NCI-H1105 (cell line): ENCODE data around the gene CEMIP.

Experiments
- DNase-seq: peaks from one replicate; lab custom pipeline; 2025; lab: John Stamatoyannopoulos, UW

Gene CEMIP

GRCh38 chr15:80778964-80779657 lies at the start of gene CEMIP:
Gene CEMIP, plus strand, starts transcription at chr15:80779370. Its CDS starts 94,510 bp downstream, at chr15:80873880.
- peak; percentile 49 for DNase-seq

GRCh38 chr15:80730387-80730786 lies 48.8 kb upstream of the CEMIP start:
- DNase-seq: no peak

DNA sequence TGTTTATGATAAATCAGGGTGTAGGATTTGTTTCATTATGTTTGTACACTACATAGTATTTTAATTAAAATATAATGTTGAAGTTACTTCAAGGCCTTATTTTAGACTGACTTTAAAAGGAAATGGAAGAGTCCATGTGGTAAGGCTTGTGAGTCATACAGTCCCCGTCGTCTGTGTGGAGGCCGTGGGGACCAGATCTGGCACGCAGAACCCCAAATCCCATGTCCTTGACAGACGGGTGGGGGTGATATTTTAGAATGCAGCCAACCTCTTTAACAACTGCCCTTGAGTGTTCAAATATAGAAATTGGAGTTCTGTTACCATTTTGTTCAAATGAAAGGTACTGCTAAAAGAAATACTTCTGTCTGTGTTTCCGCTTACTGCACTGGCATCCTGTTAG lies 48.2 kb upstream of the CEMIP start:
- DNase-seq: no peak

- DNase-seq: no peak
Measured at GRCh38 chr15:80732167-80732566, 47.0 kb upstream of the CEMIP start.

- no peak for DNase-seq
Measured at GRCh38 chr15:80732818-80733217, 46.4 kb upstream of the CEMIP start.

DNA sequence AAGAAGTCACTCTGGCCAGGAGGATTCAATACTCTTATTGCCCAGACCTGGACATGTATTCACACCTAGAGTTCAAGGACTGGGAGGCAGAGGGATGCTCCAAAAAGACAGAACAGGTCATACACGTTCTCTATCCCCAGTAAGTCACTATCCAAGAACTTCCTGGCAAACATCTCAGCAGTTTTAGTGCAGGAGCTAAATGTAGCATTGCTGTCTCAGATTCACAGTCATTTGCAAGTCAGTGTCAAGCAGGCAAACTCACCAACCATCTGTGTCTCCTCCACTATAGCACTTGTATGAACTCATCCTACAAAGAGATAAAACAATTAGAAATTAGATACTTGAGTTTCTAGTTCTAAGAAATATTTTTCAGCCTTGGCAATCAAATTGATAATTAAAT lies 45.7 kb upstream of the CEMIP start:
- no peak for DNase-seq

DNA sequence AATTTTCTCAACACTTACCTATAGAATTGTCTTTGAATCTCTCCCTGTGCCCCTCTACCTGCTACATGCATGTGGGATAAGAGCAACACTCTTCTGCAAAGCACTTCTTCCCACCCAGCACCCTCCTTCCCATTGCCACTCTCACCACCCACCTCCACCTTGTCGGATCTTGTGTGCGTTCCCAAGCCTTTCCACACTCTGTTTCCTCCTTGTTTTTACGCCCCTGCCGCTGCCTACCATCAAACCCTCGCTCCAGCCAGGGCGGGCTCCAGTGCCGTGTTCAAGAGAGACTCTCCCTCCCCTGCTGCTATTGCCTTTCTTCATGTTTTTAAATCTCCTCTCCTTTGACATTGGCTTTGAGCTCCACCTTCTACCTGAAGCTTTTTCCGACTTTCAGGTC lies 43.8 kb upstream of the CEMIP start:
- DNase-seq: no peak

DNA sequence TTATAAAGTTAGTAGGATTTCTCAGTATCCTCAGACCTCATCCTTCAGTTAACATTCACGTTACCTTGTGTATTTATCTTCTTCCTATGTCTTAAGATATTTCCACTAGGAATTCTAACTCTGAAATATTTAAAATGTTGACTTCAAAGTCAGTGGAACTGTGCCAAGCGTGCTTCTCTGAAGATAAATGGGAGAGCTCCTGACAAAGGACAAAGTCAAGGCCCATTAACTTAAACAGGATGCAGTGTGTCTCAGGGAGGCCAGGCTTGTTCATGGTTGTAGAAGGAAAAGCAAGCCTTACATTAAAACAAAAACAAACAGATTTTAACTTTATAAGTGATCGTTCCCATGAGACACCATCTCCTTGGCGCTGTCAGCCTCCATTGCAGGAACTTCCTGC lies 42.6 kb upstream of the CEMIP start:
- no peak for DNase-seq

DNA sequence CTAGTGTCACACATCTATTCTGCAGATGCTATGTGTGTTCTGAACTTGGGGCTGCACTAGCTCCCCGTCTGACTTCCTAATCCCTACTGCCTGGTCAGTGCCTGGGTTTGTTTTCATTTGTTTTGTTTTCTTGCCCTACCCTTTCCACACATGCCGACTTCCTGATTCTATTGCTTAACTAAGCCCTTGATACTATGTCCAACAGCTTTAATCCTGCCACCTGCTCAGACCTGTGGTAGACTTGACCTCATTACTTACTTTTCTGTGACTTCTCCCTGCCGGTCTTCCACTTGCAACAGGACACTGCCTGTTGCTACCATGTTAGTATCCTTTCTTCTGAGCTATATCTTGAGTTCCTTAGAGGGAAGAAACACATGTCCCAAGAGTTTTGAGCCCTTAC lies 39.3 kb upstream of the CEMIP start:
- DNase-seq: no peak

- no peak for DNase-seq
Measured at GRCh38 chr15:80742081-80742480, 37.1 kb upstream of the CEMIP start.

GRCh38 chr15:80743189-80743833 lies 35.9 kb upstream of the CEMIP start:
- DNase-seq: no peak

- no peak for DNase-seq
Measured at GRCh38 chr15:80744415-80744814, 34.8 kb upstream of the CEMIP start.

DNA sequence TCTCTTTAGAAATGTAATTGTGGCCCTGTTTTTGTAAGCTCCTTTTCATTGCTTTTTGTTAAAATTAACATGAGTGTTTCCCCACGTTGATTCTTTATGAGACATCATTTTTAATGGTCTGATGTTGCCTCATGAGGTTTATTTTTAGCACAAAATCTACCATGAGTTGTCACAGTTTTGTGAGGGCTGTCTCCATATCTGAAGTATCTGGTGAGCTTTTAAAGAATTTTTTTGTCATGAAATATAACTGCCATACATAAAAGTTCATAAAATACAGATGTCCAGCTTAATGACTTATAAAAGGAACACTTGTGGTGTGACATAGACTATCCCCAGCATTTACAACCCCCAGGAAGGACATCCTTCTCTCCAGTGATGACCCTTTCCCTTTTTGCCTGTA lies 34.3 kb upstream of the CEMIP start:
- DNase-seq: no peak

DNA sequence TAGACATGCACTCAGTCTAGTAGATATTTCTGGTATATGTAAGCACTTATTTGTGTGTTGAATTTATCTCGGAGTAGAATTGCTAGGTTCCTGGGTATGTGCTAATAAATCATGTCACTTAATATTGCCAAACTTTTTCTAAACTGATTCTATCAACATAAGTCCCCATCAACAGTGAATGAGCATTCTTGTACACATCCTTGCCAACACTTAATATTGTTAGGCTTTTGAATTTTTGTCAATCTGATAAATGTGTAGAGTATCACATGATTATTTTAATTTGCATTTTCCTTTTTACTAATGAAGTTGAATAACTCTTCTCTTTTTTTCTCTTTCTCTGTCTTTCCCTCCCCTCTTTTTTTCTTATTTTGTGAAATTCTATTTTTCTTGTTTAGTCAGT lies 33.3 kb upstream of the CEMIP start:
- no peak for DNase-seq

DNA sequence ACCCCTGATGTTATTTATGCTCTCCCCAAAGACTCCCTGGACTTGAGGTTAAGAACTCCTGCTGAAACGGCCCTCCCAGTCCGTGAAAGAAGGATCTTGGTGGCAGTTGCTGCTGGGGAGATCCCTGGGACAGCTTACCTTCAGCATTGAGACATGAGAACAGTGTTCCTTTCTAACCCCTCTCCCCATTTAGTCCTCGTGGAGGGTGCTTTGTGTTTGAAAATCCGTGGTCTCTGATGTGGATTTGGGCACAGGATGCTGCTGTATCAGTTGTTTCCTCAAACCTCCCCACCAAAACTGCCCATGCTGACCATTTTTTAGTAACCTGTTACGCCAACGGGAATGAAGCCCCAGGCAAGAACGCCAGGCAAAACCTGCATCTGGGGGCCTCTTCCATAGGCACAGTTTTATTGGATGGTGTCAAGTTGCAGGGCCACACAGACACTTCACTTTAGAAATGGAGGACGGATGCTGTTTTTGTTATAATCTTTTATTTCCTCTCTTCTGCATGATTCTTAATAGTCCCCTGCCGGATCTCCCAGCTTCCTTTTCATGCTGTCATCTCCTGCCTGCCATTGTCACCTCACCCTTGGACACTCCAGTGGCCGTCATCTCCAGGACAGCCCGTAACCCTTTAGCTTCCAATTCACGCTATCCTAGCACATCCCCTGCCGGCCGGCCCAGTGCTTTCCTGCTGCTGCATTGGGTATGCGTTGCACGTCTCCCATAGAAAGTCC lies 31.7 kb upstream of the CEMIP start:
- no peak for DNase-seq

DNA sequence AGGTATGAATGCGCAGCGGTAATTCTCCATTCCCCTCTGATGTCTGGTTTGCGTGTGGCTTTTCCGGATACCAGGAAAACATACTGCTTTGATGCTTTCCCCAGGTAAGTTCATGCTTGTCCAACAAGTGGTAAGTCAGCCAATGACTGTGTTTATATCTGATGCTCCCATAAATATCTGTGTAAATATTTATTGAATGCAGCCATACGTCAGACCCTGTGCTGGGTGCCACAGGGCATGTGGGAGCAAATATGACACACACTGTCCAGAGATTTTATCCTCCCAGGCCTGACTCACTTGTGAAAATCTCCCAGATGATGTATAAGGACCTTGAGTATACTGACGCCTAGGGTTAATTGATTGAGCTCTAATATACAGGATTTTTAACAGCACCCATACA lies 29.6 kb upstream of the CEMIP start:
- DNase-seq: no peak

GRCh38 chr15:80750575-80750974 lies 28.6 kb upstream of the CEMIP start:
- no peak for DNase-seq

DNA sequence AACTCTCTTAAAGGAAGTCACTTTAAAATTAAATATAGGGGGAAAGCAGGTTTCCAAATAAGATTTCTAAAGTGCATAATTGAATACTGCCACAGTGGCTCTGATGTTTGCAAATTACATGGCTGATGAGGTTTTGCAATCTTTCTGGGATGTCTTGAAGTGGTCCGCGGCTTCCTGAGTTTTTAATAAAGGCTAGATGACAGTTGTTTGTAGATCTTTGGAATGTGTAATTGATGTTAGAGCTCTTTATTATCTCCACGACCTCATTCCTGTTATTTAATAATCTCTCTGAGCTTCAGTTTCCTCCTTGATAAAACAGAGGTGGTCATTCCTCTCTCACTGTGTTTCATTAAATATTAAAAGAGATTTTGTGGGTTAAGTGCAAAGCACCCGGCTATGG lies 27.0 kb upstream of the CEMIP start:
- DNase-seq: no peak

GRCh38 chr15:80753161-80753560 lies 26.0 kb upstream of the CEMIP start:
- no peak for DNase-seq

DNA sequence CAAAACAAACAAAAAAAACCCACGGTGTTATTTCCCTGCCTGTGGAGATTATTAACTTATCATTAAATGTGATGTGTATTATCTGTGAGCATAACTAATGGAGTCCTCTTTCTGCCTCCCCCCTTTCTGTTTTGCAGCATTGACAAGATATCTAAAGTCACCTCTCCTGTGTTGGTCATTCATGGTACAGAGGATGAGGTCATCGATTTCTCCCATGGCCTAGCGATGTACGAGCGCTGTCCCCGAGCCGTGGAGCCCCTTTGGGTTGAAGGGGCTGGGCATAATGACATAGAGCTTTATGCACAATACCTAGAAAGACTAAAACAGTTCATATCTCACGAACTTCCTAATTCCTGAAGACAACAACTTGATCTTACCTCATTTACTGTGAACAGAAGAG lies 25.2 kb upstream of the CEMIP start:
- no peak for DNase-seq

DNA sequence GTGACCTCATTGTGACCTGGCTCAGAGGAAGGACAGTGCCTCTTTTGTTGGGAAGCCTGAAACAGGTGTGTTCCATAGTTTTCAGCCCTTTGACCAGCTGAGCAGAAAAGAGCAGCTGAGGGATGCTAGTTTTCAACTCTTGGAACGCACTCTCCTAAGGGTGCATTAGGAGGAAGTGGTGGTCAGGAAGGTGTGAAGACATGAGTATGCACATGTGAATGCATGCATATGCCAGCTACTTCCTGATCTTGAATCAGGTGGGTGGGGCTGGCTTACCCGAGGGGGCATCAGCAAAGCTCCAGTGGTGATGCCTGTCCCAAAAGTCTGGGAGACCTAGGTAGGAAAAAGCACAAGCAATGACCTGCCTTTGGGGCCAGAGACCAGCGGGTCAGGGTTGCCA lies 23.3 kb upstream of the CEMIP start:
- no peak for DNase-seq

- DNase-seq: no peak
Measured at GRCh38 chr15:80758130-80758745, 20.9 kb upstream of the CEMIP start.

GRCh38 chr15:80760960-80761359 lies 18.2 kb upstream of the CEMIP start:
- no peak for DNase-seq
